HL-60 (cell line): ENCODE data around the gene CETN2.

Experiments
- GABPA ChIP-seq: IDR thresholded peaks from 2 replicates; pipeline ENCODE4 v1.6.1; 2012; ENCODE audit warnings: low read depth
- POLR2AphosphoS5 ChIP-seq: IDR thresholded peaks from 2 replicates; pipeline ENCODE4 v1.6.1; 2012; ENCODE audit warnings: low read depth
- SPI1 ChIP-seq: IDR thresholded peaks from 2 replicates; pipeline ENCODE4 v1.6.1; 2012; ENCODE audit warnings: low read depth, mild to moderate bottlenecking, borderline replicate concordance
- TF ChIP-seq, protein P1 (sequence below): IDR thresholded peaks from one replicate; pipeline ENCODE4 v1.5.1; 2011; ENCODE audit warnings: low read length, control low read depth, inconsistent platforms; ENCODE audit not compliant: insufficient read depth
- TF ChIP-seq, protein P2 (sequence below): IDR thresholded peaks from 2 replicates; pipeline ENCODE4 v1.6.1; 2012; ENCODE audit warnings: low read depth; ENCODE audit not compliant: insufficient replicate concordance

DNA sequence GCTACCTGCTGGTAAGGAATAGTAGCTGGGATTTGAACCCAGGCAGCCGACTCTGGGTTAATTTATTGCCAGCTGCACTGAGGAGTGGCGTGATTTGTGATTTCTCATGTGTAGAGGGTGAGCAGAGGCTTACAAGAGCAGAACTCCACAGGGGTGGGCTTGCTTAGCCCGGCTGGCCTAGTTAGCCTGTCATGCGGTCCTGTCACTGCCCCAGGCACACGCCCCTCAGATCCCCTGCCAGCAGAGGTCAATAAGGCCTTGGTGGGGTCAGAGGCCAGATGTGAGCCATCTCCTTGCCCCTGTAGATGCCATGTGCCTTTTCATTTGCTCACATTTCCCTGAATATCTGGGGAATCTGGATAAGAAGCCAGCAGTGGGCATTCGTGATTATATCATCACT is 13.7 kb upstream of the CETN2 start:
- TF ChIP-seq, protein P1, sequence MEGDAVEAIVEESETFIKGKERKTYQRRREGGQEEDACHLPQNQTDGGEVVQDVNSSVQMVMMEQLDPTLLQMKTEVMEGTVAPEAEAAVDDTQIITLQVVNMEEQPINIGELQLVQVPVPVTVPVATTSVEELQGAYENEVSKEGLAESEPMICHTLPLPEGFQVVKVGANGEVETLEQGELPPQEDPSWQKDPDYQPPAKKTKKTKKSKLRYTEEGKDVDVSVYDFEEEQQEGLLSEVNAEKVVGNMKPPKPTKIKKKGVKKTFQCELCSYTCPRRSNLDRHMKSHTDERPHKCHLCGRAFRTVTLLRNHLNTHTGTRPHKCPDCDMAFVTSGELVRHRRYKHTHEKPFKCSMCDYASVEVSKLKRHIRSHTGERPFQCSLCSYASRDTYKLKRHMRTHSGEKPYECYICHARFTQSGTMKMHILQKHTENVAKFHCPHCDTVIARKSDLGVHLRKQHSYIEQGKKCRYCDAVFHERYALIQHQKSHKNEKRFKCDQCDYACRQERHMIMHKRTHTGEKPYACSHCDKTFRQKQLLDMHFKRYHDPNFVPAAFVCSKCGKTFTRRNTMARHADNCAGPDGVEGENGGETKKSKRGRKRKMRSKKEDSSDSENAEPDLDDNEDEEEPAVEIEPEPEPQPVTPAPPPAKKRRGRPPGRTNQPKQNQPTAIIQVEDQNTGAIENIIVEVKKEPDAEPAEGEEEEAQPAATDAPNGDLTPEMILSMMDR = no peak
- TF ChIP-seq, protein P2, sequence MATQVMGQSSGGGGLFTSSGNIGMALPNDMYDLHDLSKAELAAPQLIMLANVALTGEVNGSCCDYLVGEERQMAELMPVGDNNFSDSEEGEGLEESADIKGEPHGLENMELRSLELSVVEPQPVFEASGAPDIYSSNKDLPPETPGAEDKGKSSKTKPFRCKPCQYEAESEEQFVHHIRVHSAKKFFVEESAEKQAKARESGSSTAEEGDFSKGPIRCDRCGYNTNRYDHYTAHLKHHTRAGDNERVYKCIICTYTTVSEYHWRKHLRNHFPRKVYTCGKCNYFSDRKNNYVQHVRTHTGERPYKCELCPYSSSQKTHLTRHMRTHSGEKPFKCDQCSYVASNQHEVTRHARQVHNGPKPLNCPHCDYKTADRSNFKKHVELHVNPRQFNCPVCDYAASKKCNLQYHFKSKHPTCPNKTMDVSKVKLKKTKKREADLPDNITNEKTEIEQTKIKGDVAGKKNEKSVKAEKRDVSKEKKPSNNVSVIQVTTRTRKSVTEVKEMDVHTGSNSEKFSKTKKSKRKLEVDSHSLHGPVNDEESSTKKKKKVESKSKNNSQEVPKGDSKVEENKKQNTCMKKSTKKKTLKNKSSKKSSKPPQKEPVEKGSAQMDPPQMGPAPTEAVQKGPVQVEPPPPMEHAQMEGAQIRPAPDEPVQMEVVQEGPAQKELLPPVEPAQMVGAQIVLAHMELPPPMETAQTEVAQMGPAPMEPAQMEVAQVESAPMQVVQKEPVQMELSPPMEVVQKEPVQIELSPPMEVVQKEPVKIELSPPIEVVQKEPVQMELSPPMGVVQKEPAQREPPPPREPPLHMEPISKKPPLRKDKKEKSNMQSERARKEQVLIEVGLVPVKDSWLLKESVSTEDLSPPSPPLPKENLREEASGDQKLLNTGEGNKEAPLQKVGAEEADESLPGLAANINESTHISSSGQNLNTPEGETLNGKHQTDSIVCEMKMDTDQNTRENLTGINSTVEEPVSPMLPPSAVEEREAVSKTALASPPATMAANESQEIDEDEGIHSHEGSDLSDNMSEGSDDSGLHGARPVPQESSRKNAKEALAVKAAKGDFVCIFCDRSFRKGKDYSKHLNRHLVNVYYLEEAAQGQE = no peak
- TF ChIP-seq POLR2AphosphoS5 (no peak), GABPA (no peak), SPI1 (no peak)
